Endodermal cell (in vitro differentiated cells): ENCODE results near the gene IGFL3. TPM values are rescaled to one million over a fixed set of nuclear protein-coding genes. Genes with fewer than 3 reads are reported as not detected.

Experiments
- DNase-seq: peaks from one replicate; pipeline ENCODE4 v3.0.0-alpha.2; 2017
- H3K27ac ChIP-seq: 2 replicates; pipeline ENCODE4 v1.5.1; 2013; ENCODE audit warnings: mild to moderate bottlenecking, low read depth, low read length, moderate library complexity
- H3K27me3 ChIP-seq: 2 replicates; pipeline ENCODE4 v1.6.1; 2013; ENCODE audit warnings: mild to moderate bottlenecking, low read length, moderate library complexity; ENCODE audit not compliant: insufficient read depth, control insufficient read depth, poor library complexity, severe bottlenecking
- H3K36me3 ChIP-seq: 2 replicates; pipeline ENCODE4 v1.7.0; 2013; ENCODE audit warnings: mild to moderate bottlenecking, low read length, moderate library complexity; ENCODE audit not compliant: control insufficient read depth, insufficient read depth
- H3K4me1 ChIP-seq: one replicate; pipeline ENCODE4 v1.7.0; 2013; ENCODE audit warnings: low read length; ENCODE audit not compliant: control insufficient read depth, insufficient read depth
- H3K4me3 ChIP-seq: 2 replicates; pipeline ENCODE4 v1.5.1; 2013; ENCODE audit warnings: mild to moderate bottlenecking, low read length, moderate library complexity
- H3K9ac ChIP-seq: 2 replicates; pipeline ENCODE4 v1.6.1; 2013; ENCODE audit warnings: mild to moderate bottlenecking, low read length, moderate library complexity; ENCODE audit not compliant: poor library complexity, severe bottlenecking; ENCODE audit errors: extremely low read depth
- H3K9me3 ChIP-seq: 2 replicates; pipeline ENCODE4 v1.6.1; 2013; ENCODE audit warnings: mild to moderate bottlenecking, low read length, moderate library complexity; ENCODE audit not compliant: control insufficient read depth
- H3K27ac Mint-ChIP-seq: 2 replicates; pipeline ENCODE4 v1.8.0; 2020; ENCODE audit warnings: mixed read lengths
- H3K27me3 Mint-ChIP-seq: 2 replicates; pipeline ENCODE4 v1.8.0; 2021; ENCODE audit warnings: mild to moderate bottlenecking, mixed read lengths; ENCODE audit not compliant: insufficient read depth
- H3K36me3 Mint-ChIP-seq: 2 replicates; pipeline ENCODE4 v1.8.0; 2020; ENCODE audit warnings: low read depth, mixed read lengths
- H3K4me1 Mint-ChIP-seq: 2 replicates; pipeline ENCODE4 v1.8.0; 2020; ENCODE audit warnings: mixed read lengths
- H3K4me3 Mint-ChIP-seq: 2 replicates; pipeline ENCODE4 v1.8.0; 2020; ENCODE audit warnings: mild to moderate bottlenecking, moderate library complexity, mixed read lengths
- H3K9me3 Mint-ChIP-seq: 2 replicates; pipeline ENCODE4 v1.8.0; 2020; ENCODE audit warnings: mild to moderate bottlenecking, mixed read lengths
- CTCF ChIP-seq: fragments of 200-600 bp; sonication (generic); conservative IDR thresholded peaks from 2 replicates; pipeline ENCODE4 v1.5.0; 2021; ENCODE audit warnings: antibody characterized with exemption, mild to moderate bottlenecking
- WGBS, 2 experiments: methylation state at CpG; one replicate each; pipeline versions ENCODE4 v1.1.5 to v1.1.7; 2013; ENCODE audit warnings: missing lambda C conversion rate in 2 of 2, mixed read lengths in 1 of 2; ENCODE audit not compliant: insufficient coverage in 1 of 2, insufficient read length in 1 of 2; 5-methylcytosine and 5-hydroxymethylcytosine counted together
- total RNA-seq, 2 donors: library from RNA; stranded (reverse); fragmentation: NEBNext Ultra II Directional in 1 of 2; extraction: Animal tissue kit (Norgen Biotek cat#: 25700) in 1 of 2; gene quantifications; 2 replicates in 1 of 2; 3 replicates in 1 of 2; pipeline ENCODE4 v1.2.1, GENCODE V29; 2021

IGFL3 gene
- total RNA-seq, 2 donors from 2014 or later: 0.88 to 2.1 TPM

- Mint-ChIP-seq H3K27ac (no peak overlapping the region), H3K27me3 (peaks cover 87% of the 10 kb centered on the region)
- peaks cover 5% of the 10 kb centered on the region for H3K9me3 ChIP-seq
These were observed 51.1 kb downstream of the IGFL3 start for GRCh38 chr19:46073268-46073922.

More at GRCh38 chr19:46073268-46073922, 51.1 kb downstream of the IGFL3 start:
- Histone ChIP-seq H3K4me3 (no peak overlapping the region), H3K36me3 (no peaks in the 10 kb centered on the region), H3K27ac (no peak overlapping the region), H3K27me3 (peaks cover 78% of the 10 kb centered on the region), H3K9ac (no peak overlapping the region), H3K4me1 (no peaks in the 10 kb centered on the region)
- DNase-seq: no peak
- no peak overlapping the region for H3K4me3 Mint-ChIP-seq
- 90 to 93% methylated on average over 1 to 3 of the region's 3 CpGs for WGBS, 2 experiments
- peaks cover 6% of the 10 kb centered on the region for H3K4me1 Mint-ChIP-seq
- no peaks in the 10 kb centered on the region for H3K36me3 Mint-ChIP-seq
- no peak for TF ChIP-seq CTCF
- H3K9me3 Mint-ChIP-seq: peaks cover 3% of the 10 kb centered on the region

Other genes with a start within 250 kb of the IGFL3 start
- 10 to 100 TPM; 23.8 to 30.3 TPM for gene IRF2BP1, start 238.5 kb downstream of the IGFL3 start, total RNA-seq
- gene MYPOP, start 222.1 kb downstream of the IGFL3 start, total RNA-seq: 10 to 100 TPM; 13.6 to 19.9 TPM
- not detected for gene NANOS2, start 209.9 kb downstream of the IGFL3 start, total RNA-seq
- gene NOVA2, start 150.8 kb downstream of the IGFL3 start, total RNA-seq: under 1 TPM; 0.64 to 0.91 TPM
- gene CCDC61, start 129.2 kb downstream of the IGFL3 start, total RNA-seq: 10 to 100 TPM; 23.2 to 23.6 TPM
- not detected for gene PGLYRP1, start 101.6 kb downstream of the IGFL3 start, total RNA-seq
- under 1 TPM; 0.33 to 0.60 TPM for gene IGFL4, start 83.7 kb downstream of the IGFL3 start, total RNA-seq
- gene IGFL2, start 23.6 kb upstream of the IGFL3 start, total RNA-seq: under 1 TPM in 1 of 2 donors, not detected in 1; 0.84 TPM
- not detected for gene IGFL1, start 105.1 kb upstream of the IGFL3 start, total RNA-seq
- 10 to 100 TPM; 41.6 to 71.9 TPM for gene HIF3A, start 172.4 kb upstream of the IGFL3 start, total RNA-seq
- 100 to 1,000 TPM; 101 to 112 TPM for gene PPP5C, start 222.4 kb upstream of the IGFL3 start, total RNA-seq